Superior temporal gyrus (tissue), 1 donor: ENCODE data around the gene ACTR2.
"Not testable (repeated sequence)": the region's sequence is repeated elsewhere in the genome, so short reads cannot be mapped to it uniquely, and the experiment has no call there.

Experiments used
- DNase-seq: peaks from one replicate; pipeline ENCODE4 v3.0.0-alpha.2; 2016; ENCODE audit errors: extremely low spot score

The ACTR2 gene

DNA sequence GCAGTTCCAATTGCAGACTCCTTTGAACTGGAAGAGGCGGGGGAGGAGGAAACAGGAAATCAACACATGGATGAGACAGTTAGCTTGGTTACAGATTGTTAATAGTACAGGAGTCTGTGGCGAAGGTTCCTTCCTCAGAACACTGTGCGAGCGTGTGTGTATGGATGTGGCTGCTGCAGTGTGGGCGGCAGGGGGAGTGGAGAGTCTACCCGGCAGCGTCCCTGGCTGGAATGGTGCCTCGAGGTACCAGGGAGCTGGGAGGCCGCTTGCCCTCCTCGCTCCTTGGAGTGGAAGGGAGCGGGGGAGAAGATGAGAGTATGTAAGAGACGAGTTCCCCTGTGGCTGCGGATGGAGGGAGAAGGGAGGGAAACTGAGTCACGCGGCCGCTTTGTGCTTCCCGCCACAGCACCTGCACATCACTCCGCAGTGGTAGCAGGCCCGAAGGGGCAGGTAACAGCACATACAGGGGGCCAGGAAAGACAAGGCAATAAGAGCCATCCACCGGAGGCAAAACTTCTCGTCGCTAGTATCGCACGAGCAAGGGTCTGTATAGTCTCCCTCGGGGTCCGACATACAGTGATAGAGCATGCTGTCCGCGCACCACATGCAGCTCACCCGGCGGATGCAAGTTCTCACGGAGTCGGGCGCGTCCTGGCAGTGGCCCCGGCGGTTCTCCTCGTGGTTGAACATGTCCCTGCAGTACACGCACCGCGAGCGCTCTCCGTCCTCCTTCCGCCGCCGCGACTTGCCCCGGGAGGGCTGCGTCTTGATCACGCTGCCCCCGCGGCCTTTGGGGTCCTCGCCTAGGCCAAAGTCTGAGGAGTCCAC, 85.7 kb downstream of the ACTR2 start:
- no peak for DNase-seq

DNA sequence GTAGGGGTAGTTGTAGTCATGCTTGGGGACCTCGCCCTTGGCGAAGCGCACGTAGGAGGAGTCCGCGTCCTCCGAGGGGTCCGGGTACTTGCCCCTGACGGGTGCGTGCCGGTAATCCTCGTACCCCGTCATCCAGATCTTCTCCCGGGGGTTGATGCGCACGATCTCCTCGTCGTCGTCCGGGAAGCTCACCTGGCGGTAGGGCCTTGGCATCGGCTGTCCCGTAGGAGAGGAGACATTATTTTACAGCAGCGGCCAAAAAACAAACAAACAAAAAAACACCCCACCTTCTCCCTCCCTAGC, 86.3 kb downstream of the ACTR2 start:
- DNase-seq, result no peak

DNA sequence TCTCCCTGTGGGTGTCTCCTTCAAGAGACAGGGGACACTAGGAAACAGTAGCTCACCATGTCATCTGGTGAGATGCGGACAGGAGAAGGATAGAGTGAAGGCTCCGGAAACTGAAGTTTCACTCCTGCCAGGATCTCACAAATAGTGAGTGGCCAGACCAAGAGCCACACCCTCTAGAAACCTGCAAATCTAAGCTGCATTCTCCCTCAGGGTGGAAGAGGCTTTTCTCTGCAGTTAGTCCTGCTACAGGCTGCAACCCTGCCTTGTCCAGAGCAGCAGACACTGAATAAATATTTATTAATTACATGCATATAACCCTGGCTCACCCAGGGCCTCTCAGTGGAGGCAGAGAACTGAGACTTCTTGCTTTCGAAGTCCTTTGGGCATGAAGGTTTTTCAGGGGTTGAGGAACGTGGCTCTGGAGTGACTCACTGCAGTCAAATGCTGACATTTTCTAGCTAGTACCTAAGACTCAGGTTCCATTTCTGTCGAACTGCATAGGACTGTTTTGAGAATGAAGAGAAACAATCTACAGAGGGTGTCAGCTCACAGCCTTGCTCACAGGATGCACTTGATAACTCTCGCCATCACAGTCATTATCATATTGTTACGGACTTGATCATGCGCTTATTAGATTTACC, 87.3 kb downstream of the ACTR2 start:
- no peak for DNase-seq

DNA sequence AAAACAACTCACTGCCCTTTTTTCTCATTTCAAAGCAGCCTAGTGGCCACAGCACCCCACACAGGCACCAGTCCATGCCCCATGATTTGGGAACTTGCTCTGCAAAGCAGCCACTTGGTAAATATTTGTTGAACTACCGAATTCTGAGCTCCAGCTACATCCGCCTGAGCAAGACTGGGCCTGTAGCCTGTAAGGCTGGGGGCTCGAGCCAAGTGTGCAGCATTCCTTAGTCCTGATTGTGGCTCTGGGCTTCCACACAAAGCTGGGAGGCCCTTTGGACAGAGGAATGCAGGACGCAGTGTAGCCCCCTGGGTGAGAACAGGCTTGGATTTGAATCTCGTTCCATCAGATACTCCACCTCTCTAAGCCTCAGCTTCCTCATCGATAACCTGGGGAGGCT, 88.4 kb downstream of the ACTR2 start:
- no peak for DNase-seq

DNA sequence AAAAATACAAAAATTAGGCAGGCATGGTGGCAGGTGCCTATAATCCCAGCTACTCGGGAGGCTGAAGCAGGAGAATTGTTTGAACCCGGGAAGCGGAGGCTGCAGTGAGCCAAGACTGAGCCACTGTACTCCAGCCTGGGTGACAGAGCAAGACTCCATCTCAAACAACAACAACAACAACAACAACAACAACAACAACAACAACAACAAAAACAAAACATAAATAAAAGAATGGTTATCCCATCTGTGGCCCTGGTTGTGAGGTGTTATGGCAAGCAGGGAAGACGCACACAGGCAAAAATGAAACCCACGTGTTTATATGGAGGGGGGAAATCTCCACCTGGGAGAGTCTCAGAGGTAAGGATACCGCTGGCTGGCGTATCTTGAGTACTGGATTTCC, 89.7 kb downstream of the ACTR2 start:
- not testable (repeated sequence) for DNase-seq

DNA sequence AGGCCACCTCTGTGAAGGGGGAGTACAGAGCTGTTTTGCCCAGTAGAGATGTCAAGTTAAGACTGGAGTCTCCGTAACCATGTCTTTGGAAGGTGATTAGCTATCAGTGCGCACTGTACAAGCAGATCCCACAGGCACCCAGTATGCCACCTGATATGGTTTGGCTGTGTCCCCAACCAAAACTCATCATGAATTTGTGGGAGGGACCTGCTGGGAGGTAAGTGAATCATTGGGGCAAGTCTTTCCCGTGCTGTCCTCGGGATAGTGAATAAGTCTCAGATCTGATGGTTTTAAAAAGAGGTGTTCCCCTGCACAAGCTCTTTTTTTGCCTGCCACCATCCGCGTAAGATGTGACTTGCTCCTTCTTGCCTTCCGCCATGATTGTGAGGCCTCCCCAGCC, 90.2 kb downstream of the ACTR2 start:
- no peak for DNase-seq

DNA sequence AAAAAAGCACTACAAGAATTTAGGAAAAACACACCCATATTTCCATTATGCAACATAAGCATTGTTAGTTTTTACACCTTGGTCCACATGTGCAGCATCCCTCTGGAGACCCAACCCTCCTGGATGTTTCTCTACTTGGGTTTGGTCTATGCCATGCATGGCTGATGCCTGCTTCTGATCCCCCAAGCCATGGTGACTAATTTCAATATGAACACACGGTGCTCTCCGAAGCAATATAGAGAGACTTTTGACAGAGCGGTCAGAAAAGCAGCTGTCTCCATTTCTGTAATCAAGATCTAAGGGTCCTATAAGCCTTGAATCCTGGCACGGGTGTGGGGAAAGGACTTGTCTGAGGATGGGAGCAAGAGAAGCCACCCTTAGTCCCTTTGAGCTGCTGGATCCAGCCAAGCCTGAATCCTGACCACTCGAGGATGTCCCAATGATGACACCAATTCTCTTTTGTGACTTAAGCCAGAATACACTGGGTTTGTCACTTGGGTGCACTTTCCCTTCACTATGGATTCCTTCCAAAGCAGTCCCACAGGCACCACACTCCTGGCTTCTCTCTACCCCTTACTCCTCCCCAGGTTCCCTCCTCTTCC, 91.5 kb downstream of the ACTR2 start:
- no peak for DNase-seq

DNA sequence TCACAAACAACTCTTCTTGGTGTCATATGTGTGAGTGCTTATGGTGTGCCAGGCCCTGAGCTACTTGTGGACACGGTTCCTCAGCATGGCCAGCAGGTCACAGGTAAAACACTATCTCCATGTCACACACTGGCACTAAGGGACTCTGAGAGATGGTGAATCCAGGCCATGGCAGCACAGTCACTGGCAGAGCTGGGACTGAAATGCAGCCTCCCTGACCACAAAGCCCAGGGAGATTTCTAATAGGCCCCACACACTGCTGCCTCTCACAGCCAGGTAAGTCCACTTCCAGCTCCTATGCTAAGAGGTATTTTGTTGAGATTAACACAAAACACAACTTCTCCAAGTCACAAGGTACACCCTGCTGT, 92.0 kb downstream of the ACTR2 start:
- no peak for DNase-seq

DNA sequence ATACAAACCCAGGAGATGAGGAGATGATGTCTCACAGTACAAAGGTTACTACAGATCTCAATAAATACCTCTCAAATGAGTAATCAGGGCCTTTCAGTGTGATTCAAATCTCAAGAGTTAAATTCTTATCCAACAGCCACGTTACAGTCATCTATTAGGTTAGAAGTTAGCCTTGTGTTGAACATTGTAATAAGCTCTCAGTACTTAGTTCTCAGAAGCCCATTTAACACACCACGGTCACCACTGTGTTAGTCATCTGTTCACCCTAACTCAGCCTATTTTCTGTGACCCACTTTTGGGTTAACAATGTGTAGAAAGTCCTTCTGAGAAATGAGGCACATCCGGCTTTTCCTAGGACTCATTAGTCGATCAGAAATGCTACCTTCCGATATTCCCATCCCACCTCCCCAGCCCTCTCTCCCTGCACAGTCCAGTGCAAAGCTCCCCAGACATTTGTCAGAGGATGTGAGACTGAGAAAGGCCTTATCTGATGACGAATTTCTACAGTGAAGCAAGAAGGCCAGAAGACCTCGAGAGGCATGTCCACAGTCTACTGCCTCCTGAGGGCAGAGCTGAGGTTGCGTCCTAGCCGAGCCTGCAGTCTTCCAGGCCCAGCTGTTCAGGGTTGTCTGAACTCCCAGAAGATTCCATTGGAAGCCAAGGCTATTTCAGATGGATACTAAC, 92.6 kb downstream of the ACTR2 start:
- DNase-seq, result no peak
